Liver (tissue), 3 donors: Measurements from ENCODE around the gene GSX2.

Source experiments
- RAD21 ChIP-seq, 2 donors: IDR thresholded peaks; 2 replicates each; pipeline ENCODE4 v1.6.1; 2016; ENCODE audit warnings: antibody characterized with exemption in 2 of 2, mild to moderate bottlenecking in 2 of 2
- TAF1 ChIP-seq: conservative IDR thresholded peaks from 2 replicates; pipeline ENCODE4 v1.6.1; 2016; ENCODE audit warnings: antibody characterized with exemption, mild to moderate bottlenecking
- TF ChIP-seq, protein P1 (sequence below): fragments of 150-350 bp; IDR thresholded peaks from 2 replicates; pipeline ENCODE4 v1.5.1; 2017; ENCODE audit warnings: improper control_type of control experiment, low read depth, low read length; ENCODE audit not compliant: missing input control
- donor health status: healthy.
- donor health status: healthy.

DNA sequence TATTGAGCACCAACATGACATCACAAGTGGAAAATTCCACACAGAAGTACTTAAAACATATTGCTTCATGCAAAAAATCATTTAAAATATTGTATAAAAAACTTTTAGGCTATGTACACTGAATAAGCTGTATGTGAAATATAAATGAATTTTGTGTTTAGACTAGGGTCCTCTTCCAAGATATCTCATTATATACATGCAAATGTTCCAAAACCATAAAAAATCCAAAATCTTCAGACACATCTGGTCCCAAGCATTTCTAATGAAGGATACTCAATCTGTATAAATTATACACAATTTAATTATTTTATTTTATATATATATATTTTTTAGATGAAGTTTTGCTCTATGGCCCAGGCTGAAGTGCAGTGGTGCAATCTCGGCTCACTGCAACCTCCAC, 10.1 kb upstream of the GSX2 start:
- TF ChIP-seq, protein P1, sequence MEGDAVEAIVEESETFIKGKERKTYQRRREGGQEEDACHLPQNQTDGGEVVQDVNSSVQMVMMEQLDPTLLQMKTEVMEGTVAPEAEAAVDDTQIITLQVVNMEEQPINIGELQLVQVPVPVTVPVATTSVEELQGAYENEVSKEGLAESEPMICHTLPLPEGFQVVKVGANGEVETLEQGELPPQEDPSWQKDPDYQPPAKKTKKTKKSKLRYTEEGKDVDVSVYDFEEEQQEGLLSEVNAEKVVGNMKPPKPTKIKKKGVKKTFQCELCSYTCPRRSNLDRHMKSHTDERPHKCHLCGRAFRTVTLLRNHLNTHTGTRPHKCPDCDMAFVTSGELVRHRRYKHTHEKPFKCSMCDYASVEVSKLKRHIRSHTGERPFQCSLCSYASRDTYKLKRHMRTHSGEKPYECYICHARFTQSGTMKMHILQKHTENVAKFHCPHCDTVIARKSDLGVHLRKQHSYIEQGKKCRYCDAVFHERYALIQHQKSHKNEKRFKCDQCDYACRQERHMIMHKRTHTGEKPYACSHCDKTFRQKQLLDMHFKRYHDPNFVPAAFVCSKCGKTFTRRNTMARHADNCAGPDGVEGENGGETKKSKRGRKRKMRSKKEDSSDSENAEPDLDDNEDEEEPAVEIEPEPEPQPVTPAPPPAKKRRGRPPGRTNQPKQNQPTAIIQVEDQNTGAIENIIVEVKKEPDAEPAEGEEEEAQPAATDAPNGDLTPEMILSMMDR, result no peak
- TF ChIP-seq RAD21 (IDR thresholded peaks at IDR 0.05) (no peak), TAF1 (no peak)
